GM19372 (cell line): Measurements from ENCODE around the gene MBNL2.
A peak's percentile ranks its signal among the peaks of the same experiment; 100 is the strongest.
"Not testable (repeated sequence)": the region's sequence is repeated elsewhere in the genome, so short reads cannot be mapped to it uniquely, and the experiment has no call there.

Experiments
- ATAC-seq: cut with Tn5 transposase; IDR thresholded peaks from one replicate; pipeline ENCODE4 v1.9.1; 2021; ENCODE audit warnings: mild to moderate bottlenecking, low read depth, moderate library complexity; ENCODE audit not compliant: unreplicated experiment

The MBNL2 gene

GRCh38 chr13:97339988-97340749, 118.0 kb downstream of the MBNL2 start:
- peak; percentile 49 for ATAC-seq

GRCh38 chr13:97341135-97341534, 119.0 kb downstream of the MBNL2 start:
- no peak for ATAC-seq

- no peak for ATAC-seq
Measured at GRCh38 chr13:97342136-97342535, 120.0 kb downstream of the MBNL2 start.

GRCh38 chr13:97342936-97343335, 120.8 kb downstream of the MBNL2 start:
- no peak for ATAC-seq

- ATAC-seq: no peak
Measured at GRCh38 chr13:97344265-97345175, 122.4 kb downstream of the MBNL2 start.

GRCh38 chr13:97346097-97346496, 124.0 kb downstream of the MBNL2 start:
- ATAC-seq: no peak

- ATAC-seq: no peak
Measured at GRCh38 chr13:97346561-97347254, 124.6 kb downstream of the MBNL2 start.

GRCh38 chr13:97347255-97347932, 125.3 kb downstream of the MBNL2 start:
- no peak for ATAC-seq

GRCh38 chr13:97348569-97349100, 126.5 kb downstream of the MBNL2 start:
- no peak for ATAC-seq

- ATAC-seq: not testable (repeated sequence)
Measured at GRCh38 chr13:97352012-97352411, 129.9 kb downstream of the MBNL2 start.

- ATAC-seq: no peak
Measured at GRCh38 chr13:97352815-97353214, 130.7 kb downstream of the MBNL2 start.

- no peak for ATAC-seq
Measured at GRCh38 chr13:97353927-97354675, 132.0 kb downstream of the MBNL2 start.

GRCh38 chr13:97354808-97355207, 132.7 kb downstream of the MBNL2 start:
- ATAC-seq: no peak

GRCh38 chr13:97356592-97356991, 134.5 kb downstream of the MBNL2 start:
- ATAC-seq: no peak

GRCh38 chr13:97359181-97360057, 137.3 kb downstream of the MBNL2 start:
- ATAC-seq: peak; percentile 95

GRCh38 chr13:97360610-97361009, 138.5 kb downstream of the MBNL2 start:
- no peak for ATAC-seq

- ATAC-seq: no peak
Measured at GRCh38 chr13:97364031-97364430, 141.9 kb downstream of the MBNL2 start.

GRCh38 chr13:97364827-97365226, 142.7 kb downstream of the MBNL2 start:
- no peak for ATAC-seq
